Measurements from ENCODE around the gene PYM1. TPM values are rescaled to one million over a fixed set of nuclear protein-coding genes. Genes with fewer than 3 reads are reported as not detected.

Gene PYM1
- total and polyA plus RNA-seq, 2 of the 13 experiments (the other 11 are each of a cell fraction or from before 2014, with no cell fraction given) = 44.0 to 51.8 TPM

DNA sequence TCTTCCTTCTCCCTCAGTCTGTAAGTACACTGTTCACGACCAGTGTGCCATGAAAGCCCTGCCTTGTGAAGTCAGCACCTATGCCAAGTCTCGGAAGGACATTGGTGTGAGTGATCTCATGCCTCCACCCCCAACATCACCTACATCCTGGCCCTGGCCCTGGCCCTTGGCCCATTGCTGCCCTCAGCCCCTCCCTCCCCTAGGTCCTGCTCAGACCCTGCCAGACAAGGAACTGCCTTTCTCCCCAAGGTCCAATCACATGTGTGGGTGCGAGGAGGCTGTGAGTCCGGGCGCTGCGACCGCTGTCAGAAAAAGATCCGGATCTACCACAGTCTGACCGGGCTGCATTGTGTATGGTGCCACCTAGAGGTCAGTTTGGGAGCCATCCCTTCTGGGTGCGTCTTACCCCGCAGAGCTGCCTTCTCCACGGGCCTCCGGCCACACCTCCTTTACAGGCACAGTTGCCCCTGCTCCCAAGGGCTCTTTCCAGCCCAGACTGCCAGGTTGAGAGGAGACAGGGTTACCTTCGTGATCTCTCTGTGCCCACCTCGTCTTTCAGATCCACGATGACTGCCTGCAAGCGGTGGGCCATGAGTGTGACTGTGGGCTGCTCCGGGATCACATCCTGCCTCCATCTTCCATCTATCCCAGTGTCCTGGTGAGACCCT is 12.5 kb upstream of the PYM1 start (continued):
- TF ChIP-seq, protein P1, sequence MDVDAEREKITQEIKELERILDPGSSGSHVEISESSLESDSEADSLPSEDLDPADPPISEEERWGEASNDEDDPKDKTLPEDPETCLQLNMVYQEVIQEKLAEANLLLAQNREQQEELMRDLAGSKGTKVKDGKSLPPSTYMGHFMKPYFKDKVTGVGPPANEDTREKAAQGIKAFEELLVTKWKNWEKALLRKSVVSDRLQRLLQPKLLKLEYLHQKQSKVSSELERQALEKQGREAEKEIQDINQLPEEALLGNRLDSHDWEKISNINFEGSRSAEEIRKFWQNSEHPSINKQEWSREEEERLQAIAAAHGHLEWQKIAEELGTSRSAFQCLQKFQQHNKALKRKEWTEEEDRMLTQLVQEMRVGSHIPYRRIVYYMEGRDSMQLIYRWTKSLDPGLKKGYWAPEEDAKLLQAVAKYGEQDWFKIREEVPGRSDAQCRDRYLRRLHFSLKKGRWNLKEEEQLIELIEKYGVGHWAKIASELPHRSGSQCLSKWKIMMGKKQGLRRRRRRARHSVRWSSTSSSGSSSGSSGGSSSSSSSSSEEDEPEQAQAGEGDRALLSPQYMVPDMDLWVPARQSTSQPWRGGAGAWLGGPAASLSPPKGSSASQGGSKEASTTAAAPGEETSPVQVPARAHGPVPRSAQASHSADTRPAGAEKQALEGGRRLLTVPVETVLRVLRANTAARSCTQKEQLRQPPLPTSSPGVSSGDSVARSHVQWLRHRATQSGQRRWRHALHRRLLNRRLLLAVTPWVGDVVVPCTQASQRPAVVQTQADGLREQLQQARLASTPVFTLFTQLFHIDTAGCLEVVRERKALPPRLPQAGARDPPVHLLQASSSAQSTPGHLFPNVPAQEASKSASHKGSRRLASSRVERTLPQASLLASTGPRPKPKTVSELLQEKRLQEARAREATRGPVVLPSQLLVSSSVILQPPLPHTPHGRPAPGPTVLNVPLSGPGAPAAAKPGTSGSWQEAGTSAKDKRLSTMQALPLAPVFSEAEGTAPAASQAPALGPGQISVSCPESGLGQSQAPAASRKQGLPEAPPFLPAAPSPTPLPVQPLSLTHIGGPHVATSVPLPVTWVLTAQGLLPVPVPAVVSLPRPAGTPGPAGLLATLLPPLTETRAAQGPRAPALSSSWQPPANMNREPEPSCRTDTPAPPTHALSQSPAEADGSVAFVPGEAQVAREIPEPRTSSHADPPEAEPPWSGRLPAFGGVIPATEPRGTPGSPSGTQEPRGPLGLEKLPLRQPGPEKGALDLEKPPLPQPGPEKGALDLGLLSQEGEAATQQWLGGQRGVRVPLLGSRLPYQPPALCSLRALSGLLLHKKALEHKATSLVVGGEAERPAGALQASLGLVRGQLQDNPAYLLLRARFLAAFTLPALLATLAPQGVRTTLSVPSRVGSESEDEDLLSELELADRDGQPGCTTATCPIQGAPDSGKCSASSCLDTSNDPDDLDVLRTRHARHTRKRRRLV (CRISPR knock-in tag; IDR thresholded peaks at IDR 0.05) = no peak
- TF ChIP-seq ZNF430 (CRISPR knock-in tag; IDR thresholded peaks at IDR 0.05) (no peak), ZNF652 (CRISPR knock-in tag; IDR thresholded peaks at IDR 0.05; ENCODE audit: borderline replicate concordance, low read depth) (no peak), ZNF567 (CRISPR knock-in tag; IDR thresholded peaks at IDR 0.05; ENCODE audit: borderline replicate concordance) (no peak), ZNF788 (CRISPR knock-in tag; IDR thresholded peaks at IDR 0.05; ENCODE audit: borderline replicate concordance) (peak; percentile 52; the same call in 1 of the 2 replicates), RXRA (CRISPR knock-in tag; IDR thresholded peaks at IDR 0.05) (peak; percentile 28; the same call in 1 of the 2 replicates), STAG1 (CRISPR knock-in tag; IDR thresholded peaks at IDR 0.05) (peak; percentile 85), ZSCAN9 (CRISPR knock-in tag; IDR thresholded peaks at IDR 0.05; ENCODE audit: borderline replicate concordance) (no peak), SRSF4 (IDR thresholded peaks at IDR 0.05; ENCODE audit: low read depth, low read length, poor library complexity, severe bottlenecking) (no peak), IRF2 (CRISPR knock-in tag; IDR thresholded peaks at IDR 0.05) (peak; percentile 58; the same call in 1 of the 2 replicates), NFE2L2 (IDR thresholded peaks at IDR 0.05; ENCODE audit: low read length) (no peak), KDM1A (CRISPR knock-in tag; IDR thresholded peaks at IDR 0.05) (no peak), ZNF292 (CRISPR knock-in tag; IDR thresholded peaks at IDR 0.05; ENCODE audit: borderline replicate concordance, low read depth) (0 out of 2 replicates have a peak, but pooled peaks have one; percentile 49), JUN (CRISPR knock-in tag; IDR thresholded peaks at IDR 0.05) (0 out of 2 replicates have a peak, but pooled peaks have one; percentile 57), CC2D1A (CRISPR knock-in tag; IDR thresholded peaks at IDR 0.05) (no peak), PHF20 (CRISPR knock-in tag; IDR thresholded peaks at IDR 0.05) (no peak)
- TF ChIP-seq, protein P2, sequence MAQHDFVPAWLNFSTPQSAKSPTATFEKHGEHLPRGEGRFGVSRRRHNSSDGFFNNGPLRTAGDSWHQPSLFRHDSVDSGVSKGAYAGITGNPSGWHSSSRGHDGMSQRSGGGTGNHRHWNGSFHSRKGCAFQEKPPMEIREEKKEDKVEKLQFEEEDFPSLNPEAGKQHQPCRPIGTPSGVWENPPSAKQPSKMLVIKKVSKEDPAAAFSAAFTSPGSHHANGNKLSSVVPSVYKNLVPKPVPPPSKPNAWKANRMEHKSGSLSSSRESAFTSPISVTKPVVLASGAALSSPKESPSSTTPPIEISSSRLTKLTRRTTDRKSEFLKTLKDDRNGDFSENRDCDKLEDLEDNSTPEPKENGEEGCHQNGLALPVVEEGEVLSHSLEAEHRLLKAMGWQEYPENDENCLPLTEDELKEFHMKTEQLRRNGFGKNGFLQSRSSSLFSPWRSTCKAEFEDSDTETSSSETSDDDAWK (CRISPR knock-in tag; IDR thresholded peaks at IDR 0.05) = no peak
- TF ChIP-seq, protein P3, sequence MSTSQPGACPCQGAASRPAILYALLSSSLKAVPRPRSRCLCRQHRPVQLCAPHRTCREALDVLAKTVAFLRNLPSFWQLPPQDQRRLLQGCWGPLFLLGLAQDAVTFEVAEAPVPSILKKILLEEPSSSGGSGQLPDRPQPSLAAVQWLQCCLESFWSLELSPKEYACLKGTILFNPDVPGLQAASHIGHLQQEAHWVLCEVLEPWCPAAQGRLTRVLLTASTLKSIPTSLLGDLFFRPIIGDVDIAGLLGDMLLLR (CRISPR knock-in tag; IDR thresholded peaks at IDR 0.05) = no peak
- TF ChIP-seq, protein P4, sequence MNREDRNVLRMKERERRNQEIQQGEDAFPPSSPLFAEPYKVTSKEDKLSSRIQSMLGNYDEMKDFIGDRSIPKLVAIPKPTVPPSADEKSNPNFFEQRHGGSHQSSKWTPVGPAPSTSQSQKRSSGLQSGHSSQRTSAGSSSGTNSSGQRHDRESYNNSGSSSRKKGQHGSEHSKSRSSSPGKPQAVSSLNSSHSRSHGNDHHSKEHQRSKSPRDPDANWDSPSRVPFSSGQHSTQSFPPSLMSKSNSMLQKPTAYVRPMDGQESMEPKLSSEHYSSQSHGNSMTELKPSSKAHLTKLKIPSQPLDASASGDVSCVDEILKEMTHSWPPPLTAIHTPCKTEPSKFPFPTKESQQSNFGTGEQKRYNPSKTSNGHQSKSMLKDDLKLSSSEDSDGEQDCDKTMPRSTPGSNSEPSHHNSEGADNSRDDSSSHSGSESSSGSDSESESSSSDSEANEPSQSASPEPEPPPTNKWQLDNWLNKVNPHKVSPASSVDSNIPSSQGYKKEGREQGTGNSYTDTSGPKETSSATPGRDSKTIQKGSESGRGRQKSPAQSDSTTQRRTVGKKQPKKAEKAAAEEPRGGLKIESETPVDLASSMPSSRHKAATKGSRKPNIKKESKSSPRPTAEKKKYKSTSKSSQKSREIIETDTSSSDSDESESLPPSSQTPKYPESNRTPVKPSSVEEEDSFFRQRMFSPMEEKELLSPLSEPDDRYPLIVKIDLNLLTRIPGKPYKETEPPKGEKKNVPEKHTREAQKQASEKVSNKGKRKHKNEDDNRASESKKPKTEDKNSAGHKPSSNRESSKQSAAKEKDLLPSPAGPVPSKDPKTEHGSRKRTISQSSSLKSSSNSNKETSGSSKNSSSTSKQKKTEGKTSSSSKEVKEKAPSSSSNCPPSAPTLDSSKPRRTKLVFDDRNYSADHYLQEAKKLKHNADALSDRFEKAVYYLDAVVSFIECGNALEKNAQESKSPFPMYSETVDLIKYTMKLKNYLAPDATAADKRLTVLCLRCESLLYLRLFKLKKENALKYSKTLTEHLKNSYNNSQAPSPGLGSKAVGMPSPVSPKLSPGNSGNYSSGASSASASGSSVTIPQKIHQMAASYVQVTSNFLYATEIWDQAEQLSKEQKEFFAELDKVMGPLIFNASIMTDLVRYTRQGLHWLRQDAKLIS (CRISPR knock-in tag; IDR thresholded peaks at IDR 0.05) = no peak

Data from HepG2 (cell line).